Measurements from ENCODE around the gene INTS2. TPM values are rescaled to one million over a fixed set of nuclear protein-coding genes. Genes with fewer than 3 reads are reported as not detected.

The INTS2 gene
- total RNA-seq, 1 donor from 2014 or later, result 13.3 TPM

GRCh38 chr17:61967729-61968128, 39.9 kb upstream of the INTS2 start:
- H3K27me3 ChIP-seq (ENCODE audit: control insufficient read depth, insufficient read depth, low read length), result no peaks in the 10 kb centered on the region
- DNase-seq (ENCODE audit: low read depth), result no peak
- peaks cover 1% of the 10 kb centered on the region for H3K36me3 ChIP-seq (ENCODE audit: control insufficient read depth, insufficient read depth, low read length)
- TF ChIP-seq CTCF (IDR thresholded peaks at IDR 0.05; ENCODE audit: insufficient read depth, low read length, poor library complexity, severe bottlenecking), result no peak
- no peak overlapping the region for H3K4me3 ChIP-seq (ENCODE audit: low read depth, low read length)

- Histone ChIP-seq H3K27me3 (ENCODE audit: control insufficient read depth, insufficient read depth, low read length) (no peaks in the 10 kb centered on the region), H3K4me3 (ENCODE audit: low read depth, low read length) (no peak overlapping the region), H3K36me3 (ENCODE audit: control insufficient read depth, insufficient read depth, low read length) (peaks cover 1% of the 10 kb centered on the region)
- DNase-seq (ENCODE audit: low read depth), result no peak
- TF ChIP-seq CTCF (IDR thresholded peaks at IDR 0.05; ENCODE audit: insufficient read depth, low read length, poor library complexity, severe bottlenecking), result no peak
Measured at GRCh38 chr17:61966191-61966590, 38.4 kb upstream of the INTS2 start.

- no peak for DNase-seq (ENCODE audit: low read depth)
- no peak overlapping the region for H3K4me3 ChIP-seq (ENCODE audit: low read depth, low read length)
- H3K36me3 ChIP-seq (ENCODE audit: control insufficient read depth, insufficient read depth, low read length), result no peaks in the 10 kb centered on the region
- H3K27me3 ChIP-seq (ENCODE audit: control insufficient read depth, insufficient read depth, low read length), result no peaks in the 10 kb centered on the region
- TF ChIP-seq CTCF (IDR thresholded peaks at IDR 0.05; ENCODE audit: insufficient read depth, low read length, poor library complexity, severe bottlenecking), result no peak
Measured at GRCh38 chr17:61955619-61956018, 27.8 kb upstream of the INTS2 start.

GRCh38 chr17:61947367-61948078, 19.7 kb upstream of the INTS2 start:
- H3K27me3 ChIP-seq (ENCODE audit: control insufficient read depth, insufficient read depth, low read length), result no peaks in the 10 kb centered on the region
- no peaks in the 10 kb centered on the region for H3K36me3 ChIP-seq (ENCODE audit: control insufficient read depth, insufficient read depth, low read length)
- DNase-seq (ENCODE audit: low read depth), result no peak
- TF ChIP-seq CTCF (IDR thresholded peaks at IDR 0.05; ENCODE audit: insufficient read depth, low read length, poor library complexity, severe bottlenecking), result no peak
- no peak overlapping the region for H3K4me3 ChIP-seq (ENCODE audit: low read depth, low read length)

GRCh38 chr17:61946359-61946758, 18.6 kb upstream of the INTS2 start:
- H3K27me3 ChIP-seq (ENCODE audit: control insufficient read depth, insufficient read depth, low read length), result no peaks in the 10 kb centered on the region
- no peak for DNase-seq (ENCODE audit: low read depth)
- TF ChIP-seq CTCF (IDR thresholded peaks at IDR 0.05; ENCODE audit: insufficient read depth, low read length, poor library complexity, severe bottlenecking), result no peak
- H3K36me3 ChIP-seq (ENCODE audit: control insufficient read depth, insufficient read depth, low read length), result no peaks in the 10 kb centered on the region
- no peak overlapping the region for H3K4me3 ChIP-seq (ENCODE audit: low read depth, low read length)

- no peak for TF ChIP-seq CTCF (IDR thresholded peaks at IDR 0.05; ENCODE audit: insufficient read depth, low read length, poor library complexity, severe bottlenecking)
- H3K4me3 ChIP-seq (ENCODE audit: low read depth, low read length), result no peak overlapping the region
- no peak for DNase-seq (ENCODE audit: low read depth)
- no peaks in the 10 kb centered on the region for H3K27me3 ChIP-seq (ENCODE audit: control insufficient read depth, insufficient read depth, low read length)
- no peaks in the 10 kb centered on the region for H3K36me3 ChIP-seq (ENCODE audit: control insufficient read depth, insufficient read depth, low read length)
Measured at GRCh38 chr17:61943117-61943516, 15.3 kb upstream of the INTS2 start.
